Cardiac fibroblast (primary cell): Measurements from ENCODE around the gene CWC22.
"Not testable (repeated sequence)": the region's sequence is repeated elsewhere in the genome, so short reads cannot be mapped to it uniquely, and the experiment has no call there.

Source experiments
- DNase-seq, 2 donors: peaks; one replicate each; pipeline versions ENCODE4 v3.0.0 to v3.0.0-alpha.2; 2010; ENCODE audit warnings: low read depth in 2 of 2
- H3K4me3 ChIP-seq, 2 donors: replicated peaks in 1 of 2; 1 replicate in 1 of 2; 2 replicates in 1 of 2; pipeline ENCODE4 v1.5.1; 2011; ENCODE audit warnings: low read depth in 2 of 2, low read length in 2 of 2, mild to moderate bottlenecking in 2 of 2, moderate library complexity in 1 of 2
- TF ChIP-seq, protein P1 (sequence below): IDR thresholded peaks from one replicate; pipeline ENCODE4 v1.5.1; 2011; ENCODE audit warnings: low read depth, mild to moderate bottlenecking, low read length, inconsistent platforms

CWC22 gene

DNA sequence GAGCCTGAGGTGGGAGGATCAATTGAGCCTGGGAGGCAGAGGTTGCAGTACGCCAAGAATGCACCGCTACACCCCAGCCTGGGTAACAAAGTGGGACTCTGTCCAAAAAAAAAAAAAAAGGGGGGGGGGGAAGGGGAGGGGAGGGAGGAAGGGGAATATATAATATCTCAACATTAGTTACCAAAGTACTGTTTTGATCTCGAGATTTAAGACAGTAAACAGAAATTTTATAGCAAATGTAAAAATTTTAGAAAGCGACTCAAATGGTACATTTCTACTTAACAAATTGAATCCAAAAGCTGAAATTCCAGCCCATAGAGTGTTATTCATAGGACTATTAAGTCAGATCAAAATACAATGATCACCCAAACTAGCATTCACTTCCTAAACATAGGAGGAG lies 60.8 kb downstream of the CWC22 start:
- H3K4me3 ChIP-seq: no peak overlapping the region
- DNase-seq: no peak
- TF ChIP-seq, protein P1, sequence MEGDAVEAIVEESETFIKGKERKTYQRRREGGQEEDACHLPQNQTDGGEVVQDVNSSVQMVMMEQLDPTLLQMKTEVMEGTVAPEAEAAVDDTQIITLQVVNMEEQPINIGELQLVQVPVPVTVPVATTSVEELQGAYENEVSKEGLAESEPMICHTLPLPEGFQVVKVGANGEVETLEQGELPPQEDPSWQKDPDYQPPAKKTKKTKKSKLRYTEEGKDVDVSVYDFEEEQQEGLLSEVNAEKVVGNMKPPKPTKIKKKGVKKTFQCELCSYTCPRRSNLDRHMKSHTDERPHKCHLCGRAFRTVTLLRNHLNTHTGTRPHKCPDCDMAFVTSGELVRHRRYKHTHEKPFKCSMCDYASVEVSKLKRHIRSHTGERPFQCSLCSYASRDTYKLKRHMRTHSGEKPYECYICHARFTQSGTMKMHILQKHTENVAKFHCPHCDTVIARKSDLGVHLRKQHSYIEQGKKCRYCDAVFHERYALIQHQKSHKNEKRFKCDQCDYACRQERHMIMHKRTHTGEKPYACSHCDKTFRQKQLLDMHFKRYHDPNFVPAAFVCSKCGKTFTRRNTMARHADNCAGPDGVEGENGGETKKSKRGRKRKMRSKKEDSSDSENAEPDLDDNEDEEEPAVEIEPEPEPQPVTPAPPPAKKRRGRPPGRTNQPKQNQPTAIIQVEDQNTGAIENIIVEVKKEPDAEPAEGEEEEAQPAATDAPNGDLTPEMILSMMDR: no peak

DNA sequence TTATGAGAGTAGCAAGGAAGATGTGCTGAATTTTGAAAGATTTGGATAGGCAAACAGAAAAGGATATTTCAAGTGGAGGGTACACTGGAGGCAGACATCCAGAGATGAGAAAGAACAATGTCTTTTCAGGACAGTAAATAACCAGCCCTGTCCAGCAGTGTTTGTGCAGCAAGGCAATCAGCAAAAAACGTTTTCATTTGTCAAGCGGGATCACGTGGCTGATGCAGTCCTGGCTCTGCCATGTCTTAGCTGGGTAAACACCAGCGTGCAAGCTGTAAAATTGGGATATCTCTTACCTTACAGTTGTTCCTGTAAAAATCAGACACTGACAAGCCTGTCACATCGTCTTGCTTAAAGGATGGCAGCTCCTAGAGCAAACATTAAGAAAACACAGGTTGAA lies 67.8 kb downstream of the CWC22 start:
- DNase-seq: no peak
- TF ChIP-seq, protein P1: no peak

DNA sequence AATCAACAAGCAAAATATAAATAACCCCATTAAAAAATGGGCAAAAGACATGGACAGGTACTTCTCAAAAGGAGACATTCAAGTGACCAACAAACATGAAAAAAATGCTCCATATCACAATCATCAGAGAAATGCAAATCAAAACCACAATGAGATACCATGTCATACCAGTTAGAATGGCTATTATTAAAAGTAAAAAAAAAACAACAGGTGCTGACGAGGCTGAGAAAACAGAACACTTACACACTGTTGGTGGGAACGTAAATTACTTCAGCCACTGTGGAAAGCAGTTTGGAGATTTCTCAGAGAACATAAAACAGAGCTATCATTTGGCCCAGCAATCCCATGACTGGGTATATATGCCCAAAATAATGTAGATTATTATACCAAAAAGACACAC lies 69.1 kb downstream of the CWC22 start:
- TF ChIP-seq, protein P1: no peak
- DNase-seq: no peak
- no peak overlapping the region for H3K4me3 ChIP-seq

More for the DNA sequence above, 67.8 kb downstream of the CWC22 start:
- no peak overlapping the region for H3K4me3 ChIP-seq

DNA sequence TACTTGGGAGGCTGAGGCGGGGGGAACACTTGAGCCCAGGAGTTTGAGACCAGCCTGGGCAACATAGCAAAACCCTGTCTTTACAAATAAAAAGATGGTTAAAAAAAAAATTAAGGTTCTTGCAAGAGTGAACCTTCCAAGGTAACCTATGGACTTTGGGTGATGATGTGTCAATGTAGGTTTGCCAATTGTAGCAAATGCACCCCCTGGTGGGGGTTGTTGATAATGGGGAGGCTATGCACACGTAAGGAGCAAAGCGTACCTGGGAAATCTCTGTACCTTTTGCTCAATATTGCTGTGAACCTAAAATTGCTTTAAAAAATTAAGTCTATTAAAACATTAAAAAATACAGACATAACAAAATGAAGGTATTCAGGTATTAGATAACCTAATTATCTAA lies 70.4 kb downstream of the CWC22 start:
- DNase-seq: peak; percentile 6 to 46
- H3K4me3 ChIP-seq: no peak overlapping the region
- TF ChIP-seq, protein P1: peak; percentile 65

DNA sequence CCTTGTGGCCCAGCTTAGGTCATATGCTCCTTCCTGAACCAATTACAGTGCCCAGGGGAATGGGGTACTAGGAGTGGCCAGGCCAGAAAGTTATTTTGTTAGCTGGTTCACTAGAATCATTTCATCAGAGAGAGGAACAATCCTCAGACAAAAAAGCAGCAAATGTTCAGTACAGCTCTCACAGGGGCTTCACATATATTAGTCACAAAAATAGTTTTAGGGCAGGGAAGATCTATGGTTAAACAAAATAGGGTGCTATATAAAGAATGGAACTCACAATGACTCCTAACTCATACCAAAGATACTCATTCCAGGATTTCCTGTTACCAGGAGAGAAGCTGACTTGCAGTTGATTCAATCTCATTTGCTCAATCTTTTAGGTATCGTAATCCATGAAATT lies 71.0 kb downstream of the CWC22 start:
- peak in 1 of 2 donors; percentile 33 for DNase-seq
- TF ChIP-seq, protein P1: no peak
- H3K4me3 ChIP-seq: no peak overlapping the region

DNA sequence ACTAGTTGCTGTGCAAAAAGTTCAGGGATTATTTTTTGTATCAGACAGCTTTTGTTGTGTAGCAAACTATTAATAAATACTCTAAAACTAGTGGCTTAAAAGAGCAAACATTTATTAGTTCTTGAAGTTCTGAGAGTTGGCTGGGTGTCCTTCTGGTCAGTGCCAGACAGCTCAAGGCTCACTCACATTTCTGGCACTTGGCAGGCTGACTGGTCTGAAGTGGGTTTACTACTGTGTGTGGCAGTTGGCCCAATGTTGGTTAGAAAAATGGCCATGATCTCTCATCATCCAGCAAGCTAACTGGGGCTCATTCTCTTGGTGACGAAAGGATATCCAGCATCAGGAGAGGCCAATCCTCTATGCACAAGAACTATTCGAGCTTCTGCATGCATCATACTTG lies 74.3 kb downstream of the CWC22 start:
- TF ChIP-seq, protein P1: no peak
- DNase-seq: peak in 1 of 2 donors; percentile 62
- H3K4me3 ChIP-seq: no peak overlapping the region

DNA sequence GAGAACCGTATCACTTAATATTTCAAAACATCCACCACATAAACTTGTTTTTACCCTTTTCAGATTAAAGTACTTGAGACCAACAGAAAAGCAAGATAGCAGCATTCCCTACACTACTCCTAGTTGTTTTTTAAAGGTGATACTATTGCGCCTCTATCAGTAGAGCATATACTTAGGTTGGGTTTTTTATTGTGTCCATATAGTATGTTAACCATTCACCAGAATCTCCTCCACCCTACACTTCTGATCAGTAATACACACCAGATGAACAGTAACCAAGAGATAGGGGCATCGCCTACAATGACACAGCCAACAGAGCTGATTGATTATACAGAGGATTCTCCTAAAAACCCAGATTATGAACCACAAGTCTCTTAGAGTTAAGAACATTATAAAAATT lies 75.6 kb downstream of the CWC22 start:
- no peak overlapping the region for H3K4me3 ChIP-seq
- TF ChIP-seq, protein P1: no peak
- no peak for DNase-seq

DNA sequence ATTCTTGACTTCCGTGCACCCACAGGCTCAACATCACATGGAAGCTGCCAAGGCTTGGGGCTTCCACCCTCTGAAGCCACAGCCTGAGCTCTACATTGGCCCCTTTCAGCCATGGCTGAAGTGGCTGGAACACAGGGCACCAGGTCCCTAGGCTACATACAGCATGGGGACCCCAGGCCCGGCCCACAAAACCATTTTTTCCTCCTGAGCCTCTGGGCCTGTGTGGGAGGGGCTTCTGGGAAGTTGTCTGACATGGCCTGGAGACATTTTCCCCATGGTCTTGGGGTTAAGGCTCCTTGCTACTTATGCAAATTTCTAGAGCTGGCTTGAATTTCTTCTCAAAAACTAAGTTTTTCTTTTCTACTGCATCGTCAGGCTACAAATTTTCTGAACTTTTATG lies 77.1 kb downstream of the CWC22 start:
- H3K4me3 ChIP-seq, DNase-seq: not testable (repeated sequence)
